Tibial nerve (tissue), 4 donors: Measurements from ENCODE around the gene TIAM1. TPM values are rescaled to one million over a fixed set of nuclear protein-coding genes. Genes with fewer than 3 reads are reported as not detected.

Experiments
- DNase-seq, 2 donors: peaks; one replicate each; pipeline ENCODE4 v3.0.0-alpha.2; 2019; ENCODE audit warnings: low spot score in 2 of 2
- H3K27ac ChIP-seq, 4 donors: fragments of 200-600 bp; sonication (generic) in 3 of 4; one replicate each; pipeline ENCODE4 v1.5.1; 2017 to 2019; ENCODE audit warnings: mild to moderate bottlenecking in 1 of 4
- H3K27me3 ChIP-seq, 2 donors: fragments of 200-600 bp; sonication (generic) in 1 of 2; one replicate each; pipeline versions ENCODE4 v1.5.1 to v1.6.0; 2017 to 2019
- H3K36me3 ChIP-seq, 3 donors: fragments of 200-600 bp; sonication (generic); one replicate each; pipeline ENCODE4 v1.5.1; 2018 to 2019
- H3K4me1 ChIP-seq, 4 donors: fragments of 200-600 bp; sonication (generic) in 3 of 4; one replicate each; pipeline ENCODE4 v1.5.1; 2017 to 2019
- H3K4me3 ChIP-seq, 4 donors: fragments of 200-600 bp; sonication (generic) in 3 of 4; one replicate each; pipeline ENCODE4 v1.5.1; 2017 to 2019; ENCODE audit warnings: mild to moderate bottlenecking in 1 of 4, moderate library complexity in 1 of 4
- H3K9me3 ChIP-seq, 4 donors: fragments of 200-600 bp; sonication (generic) in 3 of 4; one replicate each; pipeline ENCODE4 v1.5.1; 2017 to 2019
- EP300 ChIP-seq, 2 donors: sonication (generic); formaldehyde crosslinking; IDR thresholded peaks; one replicate each; pipeline ENCODE4 v1.6.1; 2017; ENCODE audit warnings: antibody characterized with exemption in 2 of 2, mild to moderate bottlenecking in 1 of 2
- POLR2A ChIP-seq, 2 donors: fragments of 450-650 bp; IDR thresholded peaks; one replicate each; pipeline ENCODE4 v1.6.1; 2017; ENCODE audit warnings: antibody characterized with exemption in 2 of 2, mild to moderate bottlenecking in 2 of 2, moderate library complexity in 2 of 2
- WGBS, 2 donors: methylation state at CpG; one replicate each; pipeline ENCODE4 v1.1.5; 2018; 5-methylcytosine and 5-hydroxymethylcytosine counted together
- total RNA-seq, 4 donors: library from RNA; depleted of rRNA; stranded (reverse); fragments of >200 nt; gene quantifications; one replicate each; pipeline ENCODE4 v1.1.0, GENCODE V29; 2016
- TF ChIP-seq, protein P1 (sequence below), 5 experiments: fragments of 200-600 bp in 3 of 5; fragments of 450-650 bp in 2 of 5; sonication (generic) in 3 of 5; IDR thresholded peaks; one replicate each; pipeline ENCODE4 v1.5.1; 2016 to 2019; ENCODE audit warnings: antibody characterized with exemption in 5 of 5, mild to moderate bottlenecking in 3 of 5, moderate library complexity in 2 of 5

TIAM1 gene
- total RNA-seq, 4 donors from 2014 or later: 25.3 to 44.7 (median 31.6) TPM

GRCh38 chr21:31135531-31136184 lies 208.4 kb downstream of the TIAM1 start:
- no peak for DNase-seq
- Histone ChIP-seq H3K4me1 (peaks cover 0 to 11% (median 0%) of the 10 kb centered on the region in 4 donors), H3K27ac (peak overlapping the region in 1 of 4 donors; percentile 45), H3K9me3 (no peaks in the 10 kb centered on the region), H3K4me3 (no peak overlapping the region), H3K27me3 (no peaks in the 10 kb centered on the region), H3K36me3 (no peaks in the 10 kb centered on the region)
- WGBS, 2 donors: 46 to 48% methylated on average over 12 of the region's 12 CpGs
- TF ChIP-seq POLR2A (IDR thresholded peaks at IDR 0.05) (no peak), EP300 (IDR thresholded peaks at IDR 0.05) (peak in 1 of 2 donors; percentile 12)

GRCh38 chr21:31133243-31133830 lies 210.7 kb downstream of the TIAM1 start:
- no peak overlapping the region for H3K27ac ChIP-seq
- no peaks in the 10 kb centered on the region for H3K27me3 ChIP-seq
- H3K4me1 ChIP-seq: peaks cover 0 to 18% (median 0%) of the 10 kb centered on the region in 4 donors
- no peak for TF ChIP-seq POLR2A (IDR thresholded peaks at IDR 0.05)
- TF ChIP-seq, protein P1, sequence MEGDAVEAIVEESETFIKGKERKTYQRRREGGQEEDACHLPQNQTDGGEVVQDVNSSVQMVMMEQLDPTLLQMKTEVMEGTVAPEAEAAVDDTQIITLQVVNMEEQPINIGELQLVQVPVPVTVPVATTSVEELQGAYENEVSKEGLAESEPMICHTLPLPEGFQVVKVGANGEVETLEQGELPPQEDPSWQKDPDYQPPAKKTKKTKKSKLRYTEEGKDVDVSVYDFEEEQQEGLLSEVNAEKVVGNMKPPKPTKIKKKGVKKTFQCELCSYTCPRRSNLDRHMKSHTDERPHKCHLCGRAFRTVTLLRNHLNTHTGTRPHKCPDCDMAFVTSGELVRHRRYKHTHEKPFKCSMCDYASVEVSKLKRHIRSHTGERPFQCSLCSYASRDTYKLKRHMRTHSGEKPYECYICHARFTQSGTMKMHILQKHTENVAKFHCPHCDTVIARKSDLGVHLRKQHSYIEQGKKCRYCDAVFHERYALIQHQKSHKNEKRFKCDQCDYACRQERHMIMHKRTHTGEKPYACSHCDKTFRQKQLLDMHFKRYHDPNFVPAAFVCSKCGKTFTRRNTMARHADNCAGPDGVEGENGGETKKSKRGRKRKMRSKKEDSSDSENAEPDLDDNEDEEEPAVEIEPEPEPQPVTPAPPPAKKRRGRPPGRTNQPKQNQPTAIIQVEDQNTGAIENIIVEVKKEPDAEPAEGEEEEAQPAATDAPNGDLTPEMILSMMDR (IDR thresholded peaks at IDR 0.05): no peak
- TF ChIP-seq EP300 (IDR thresholded peaks at IDR 0.05): no peak
- H3K36me3 ChIP-seq: no peaks in the 10 kb centered on the region
- WGBS, 2 donors: 95 to 97% methylated on average over 7 of the region's 7 CpGs
- H3K9me3 ChIP-seq: no peaks in the 10 kb centered on the region
- H3K4me3 ChIP-seq: no peak overlapping the region
- DNase-seq: no peak

GRCh38 chr21:31132574-31133242 lies 211.4 kb downstream of the TIAM1 start:
- H3K27me3 ChIP-seq: no peaks in the 10 kb centered on the region
- no peak overlapping the region for H3K27ac ChIP-seq
- WGBS, 2 donors: 67 to 72% methylated on average over 11 of the region's 11 CpGs
- H3K36me3 ChIP-seq: no peaks in the 10 kb centered on the region
- no peaks in the 10 kb centered on the region for H3K9me3 ChIP-seq
- peaks cover 0 to 23% (median 0%) of the 10 kb centered on the region in 4 donors for H3K4me1 ChIP-seq
- no peak for DNase-seq
- H3K4me3 ChIP-seq: no peak overlapping the region
- TF ChIP-seq POLR2A (IDR thresholded peaks at IDR 0.05): no peak
- TF ChIP-seq, protein P1 (IDR thresholded peaks at IDR 0.05): no peak
- TF ChIP-seq EP300 (IDR thresholded peaks at IDR 0.05): no peak

DNA sequence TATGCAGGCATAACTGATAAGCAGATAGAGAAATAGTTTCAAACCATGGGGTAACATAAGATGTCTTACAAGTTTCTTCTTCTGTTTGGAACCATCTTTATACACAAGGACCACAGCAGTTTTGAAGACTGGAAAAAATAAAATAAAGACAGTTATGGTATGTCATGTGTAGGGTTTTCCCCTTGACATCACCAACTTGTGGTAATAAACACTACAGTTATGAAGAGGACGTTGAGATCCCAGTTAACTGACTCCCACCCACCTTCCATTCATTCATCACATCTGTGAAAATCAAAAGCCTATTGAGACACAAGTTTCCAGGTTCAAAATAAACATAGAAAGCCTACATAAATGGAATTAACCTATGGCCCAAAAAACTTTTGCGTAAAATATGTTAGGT lies 213.2 kb downstream of the TIAM1 start:
- Histone ChIP-seq H3K4me3 (no peak overlapping the region), H3K27me3 (no peaks in the 10 kb centered on the region), H3K36me3 (peaks cover 0 to 4% (median 0%) of the 10 kb centered on the region in 3 donors), H3K4me1 (peaks cover 0 to 22% (median 0%) of the 10 kb centered on the region in 4 donors), H3K9me3 (no peaks in the 10 kb centered on the region), H3K27ac (no peak overlapping the region)
- WGBS, 2 donors: 44 to 57% methylated on average over 2 of the region's 2 CpGs
- TF ChIP-seq, protein P1 (IDR thresholded peaks at IDR 0.05): no peak
- TF ChIP-seq POLR2A (IDR thresholded peaks at IDR 0.05) (no peak), EP300 (IDR thresholded peaks at IDR 0.05) (no peak)
- DNase-seq: no peak

GRCh38 chr21:31128234-31128633 lies 215.8 kb downstream of the TIAM1 start:
- no peaks in the 10 kb centered on the region for H3K27me3 ChIP-seq
- H3K4me1 ChIP-seq: peaks cover 0 to 14% (median 0%) of the 10 kb centered on the region in 4 donors
- no peaks in the 10 kb centered on the region for H3K9me3 ChIP-seq
- H3K27ac ChIP-seq: peak overlapping the region in 2 of 4 donors; percentile 44 to 67
- 27 to 32% methylated on average over 5 of the region's 5 CpGs for WGBS, 2 donors
- H3K4me3 ChIP-seq: no peak overlapping the region
- TF ChIP-seq EP300 (IDR thresholded peaks at IDR 0.05): no peak
- no peak for TF ChIP-seq POLR2A (IDR thresholded peaks at IDR 0.05)
- TF ChIP-seq, protein P1 (IDR thresholded peaks at IDR 0.05): no peak
- no peak for DNase-seq
- peaks cover 0 to 8% (median 0%) of the 10 kb centered on the region in 3 donors for H3K36me3 ChIP-seq
